Nephron progenitor cell (in vitro differentiated cells): ENCODE results near the gene RBM5.

Experiments used
- DNase-seq: peaks from one replicate; pipeline ENCODE4 v3.0.0; 2021
- H3K27ac Mint-ChIP-seq: 2 replicates; pipeline ENCODE4 v1.8.0; 2021; ENCODE audit warnings: mild to moderate bottlenecking, moderate library complexity, mixed read lengths
- H3K27me3 Mint-ChIP-seq: 2 replicates; pipeline ENCODE4 v1.8.0; 2021; ENCODE audit warnings: mild to moderate bottlenecking, low read depth, mixed read lengths; ENCODE audit not compliant: poor library complexity
- H3K36me3 Mint-ChIP-seq: 2 replicates; pipeline ENCODE4 v1.8.0; 2021; ENCODE audit warnings: low read depth, mixed read lengths
- H3K4me1 Mint-ChIP-seq: 2 replicates; pipeline ENCODE4 v1.8.0; 2021; ENCODE audit warnings: mixed read lengths
- H3K4me3 Mint-ChIP-seq: 2 replicates; pipeline ENCODE4 v1.8.0; 2021; ENCODE audit warnings: mild to moderate bottlenecking, moderate library complexity, mixed read lengths
- H3K9me3 Mint-ChIP-seq: 2 replicates; pipeline ENCODE4 v1.8.0; 2021; ENCODE audit warnings: mild to moderate bottlenecking, moderate library complexity, mixed read lengths
- CTCF ChIP-seq: fragments of 200-600 bp; sonication (generic); IDR thresholded peaks from 2 replicates; pipeline ENCODE4 v1.5.0; 2021; ENCODE audit warnings: antibody characterized with exemption

Gene RBM5

GRCh38 chr3:50100386-50100785, 11.7 kb downstream of the RBM5 start:
- no peak for TF ChIP-seq CTCF
- peaks cover 91% of the 10 kb centered on the region for H3K36me3 Mint-ChIP-seq
- no peaks in the 10 kb centered on the region for H3K4me1 Mint-ChIP-seq
- DNase-seq, result no peak
- H3K27ac Mint-ChIP-seq, result no peak overlapping the region
- no peaks in the 10 kb centered on the region for H3K27me3 Mint-ChIP-seq
- no peaks in the 10 kb centered on the region for H3K9me3 Mint-ChIP-seq
- H3K4me3 Mint-ChIP-seq, result no peak overlapping the region

GRCh38 chr3:50100956-50101845, 12.5 kb downstream of the RBM5 start:
- no peaks in the 10 kb centered on the region for H3K27me3 Mint-ChIP-seq
- peaks cover 88% of the 10 kb centered on the region for H3K36me3 Mint-ChIP-seq
- no peak overlapping the region for H3K4me3 Mint-ChIP-seq
- DNase-seq, result no peak
- no peak for TF ChIP-seq CTCF
- no peak overlapping the region for H3K27ac Mint-ChIP-seq
- no peaks in the 10 kb centered on the region for H3K9me3 Mint-ChIP-seq
- no peaks in the 10 kb centered on the region for H3K4me1 Mint-ChIP-seq

- no peak for TF ChIP-seq CTCF
- Mint-ChIP-seq H3K27me3 (no peaks in the 10 kb centered on the region), H3K9me3 (no peaks in the 10 kb centered on the region), H3K4me1 (no peaks in the 10 kb centered on the region), H3K36me3 (peaks cover 88% of the 10 kb centered on the region), H3K4me3 (no peak overlapping the region), H3K27ac (peak overlapping the region; percentile 55)
- no peak for DNase-seq
Observed at GRCh38 chr3:50102558-50102957, 13.8 kb downstream of the RBM5 start.

GRCh38 chr3:50111757-50112156, 23.0 kb downstream of the RBM5 start:
- H3K9me3 Mint-ChIP-seq, result no peaks in the 10 kb centered on the region
- no peak overlapping the region for H3K27ac Mint-ChIP-seq
- DNase-seq, result no peak
- no peaks in the 10 kb centered on the region for H3K27me3 Mint-ChIP-seq
- no peak overlapping the region for H3K4me3 Mint-ChIP-seq
- peaks cover 85% of the 10 kb centered on the region for H3K36me3 Mint-ChIP-seq
- H3K4me1 Mint-ChIP-seq, result no peaks in the 10 kb centered on the region
- TF ChIP-seq CTCF, result no peak

GRCh38 chr3:50112462-50112861, 23.7 kb downstream of the RBM5 start:
- DNase-seq, result no peak
- no peaks in the 10 kb centered on the region for H3K4me1 Mint-ChIP-seq
- H3K4me3 Mint-ChIP-seq, result no peak overlapping the region
- no peak for TF ChIP-seq CTCF
- H3K36me3 Mint-ChIP-seq, result peaks cover 85% of the 10 kb centered on the region
- no peaks in the 10 kb centered on the region for H3K9me3 Mint-ChIP-seq
- no peak overlapping the region for H3K27ac Mint-ChIP-seq
- no peaks in the 10 kb centered on the region for H3K27me3 Mint-ChIP-seq

- Mint-ChIP-seq H3K27ac (no peak overlapping the region), H3K27me3 (peaks cover 3% of the 10 kb centered on the region), H3K4me1 (peaks cover 6% of the 10 kb centered on the region), H3K36me3 (peaks cover 64% of the 10 kb centered on the region), H3K9me3 (no peaks in the 10 kb centered on the region), H3K4me3 (no peak overlapping the region)
- no peak for DNase-seq
- TF ChIP-seq CTCF, result no peak
Observed at GRCh38 chr3:50117120-50117519, 28.4 kb downstream of the RBM5 start.
